Liver (tissue), 9 donors: ENCODE results near the gene SEZ6. TPM values are rescaled to one million over a fixed set of nuclear protein-coding genes. Genes with fewer than 3 reads are reported as not detected.

Experiments
- DNase-seq: peaks from one replicate; pipeline ENCODE4 v3.0.0-alpha.2; 2017; ENCODE audit warnings: low spot score
- H3K27ac ChIP-seq, 2 donors: one replicate each; pipeline ENCODE4 v1.7.0; 2013; ENCODE audit warnings: inconsistent platforms in 2 of 2, low read length in 2 of 2, control low read depth in 1 of 2, low read depth in 1 of 2, mild to moderate bottlenecking in 1 of 2
- H3K27me3 ChIP-seq, 4 donors: one replicate each; pipeline versions ENCODE4 v1.6.1 to v1.7.0; 2013; ENCODE audit warnings: low read length in 3 of 4, inconsistent platforms in 1 of 4, mild to moderate bottlenecking in 1 of 4, moderate library complexity in 1 of 4; ENCODE audit not compliant: control insufficient read depth in 4 of 4, insufficient read depth in 4 of 4
- H3K36me3 ChIP-seq, 4 donors: one replicate each; pipeline versions ENCODE4 v1.6.1 to v1.7.0; 2013; ENCODE audit warnings: low read length in 3 of 4, mild to moderate bottlenecking in 3 of 4, low read depth in 1 of 4, moderate library complexity in 1 of 4; ENCODE audit not compliant: control insufficient read depth in 4 of 4, insufficient read depth in 3 of 4
- H3K4me1 ChIP-seq, 4 donors: one replicate each; pipeline versions ENCODE4 v1.6.1 to v1.7.0; 2013; ENCODE audit warnings: low read length in 3 of 4, mild to moderate bottlenecking in 3 of 4, moderate library complexity in 1 of 4; ENCODE audit not compliant: control insufficient read depth in 4 of 4, insufficient read depth in 4 of 4
- H3K4me3 ChIP-seq, 3 donors: one replicate each; pipeline versions ENCODE4 v1.6.1 to v1.7.0; 2013; ENCODE audit warnings: low read length in 3 of 3, control low read depth in 1 of 3, low read depth in 1 of 3, mild to moderate bottlenecking in 1 of 3
- H3K9ac ChIP-seq, 2 donors: one replicate each; pipeline ENCODE4 v1.7.0; 2013; ENCODE audit warnings: low read length in 2 of 2, mild to moderate bottlenecking in 2 of 2, moderate library complexity in 2 of 2, control low read depth in 1 of 2, low read depth in 1 of 2
- H3K9me3 ChIP-seq, 4 donors: one replicate each; pipeline versions ENCODE4 v1.6.1 to v1.7.0; 2013; ENCODE audit warnings: low read length in 3 of 4; ENCODE audit not compliant: control insufficient read depth in 4 of 4
- EGR1 ChIP-seq, 2 donors: IDR thresholded peaks; 2 replicates each; pipeline ENCODE4 v1.6.1; 2016 to 2018; ENCODE audit warnings: antibody characterized with exemption in 2 of 2, low read depth in 2 of 2
- FOXA1 ChIP-seq: IDR thresholded peaks from 2 replicates; pipeline ENCODE4 v1.6.1; 2016; ENCODE audit warnings: antibody characterized with exemption
- FOXA2 ChIP-seq: IDR thresholded peaks from 2 replicates; pipeline ENCODE4 v1.6.1; 2016; ENCODE audit warnings: antibody characterized with exemption
- GABPA ChIP-seq, 2 donors: IDR thresholded peaks in 1 of 2; conservative IDR thresholded peaks in 1 of 2; 2 replicates each; pipeline ENCODE4 v1.6.1; 2016; ENCODE audit warnings: antibody characterized with exemption in 2 of 2, mild to moderate bottlenecking in 1 of 2, moderate library complexity in 1 of 2
- HNF4A ChIP-seq, 2 donors: conservative IDR thresholded peaks; 2 replicates each; pipeline ENCODE4 v1.6.1; 2016; ENCODE audit warnings: antibody characterized with exemption in 2 of 2, mild to moderate bottlenecking in 2 of 2
- HNF4G ChIP-seq: IDR thresholded peaks from 2 replicates; pipeline ENCODE4 v1.6.1; 2016; ENCODE audit warnings: antibody characterized with exemption
- JUND ChIP-seq, 2 donors: IDR thresholded peaks; 2 replicates each; pipeline ENCODE4 v1.6.1; 2016; ENCODE audit warnings: antibody characterized with exemption in 2 of 2
- NR2F2 ChIP-seq: IDR thresholded peaks from 2 replicates; pipeline ENCODE4 v1.6.1; 2016; ENCODE audit warnings: antibody characterized with exemption
- RAD21 ChIP-seq, 2 donors: IDR thresholded peaks; 2 replicates each; pipeline ENCODE4 v1.6.1; 2016; ENCODE audit warnings: antibody characterized with exemption in 2 of 2, mild to moderate bottlenecking in 2 of 2
- RXRA ChIP-seq, 2 donors: IDR thresholded peaks; 2 replicates each; pipeline ENCODE4 v1.6.1; 2017 to 2018; ENCODE audit warnings: antibody characterized with exemption in 2 of 2, mild to moderate bottlenecking in 1 of 2
- SP1 ChIP-seq: IDR thresholded peaks from 2 replicates; pipeline ENCODE4 v1.6.1; 2018; ENCODE audit warnings: antibody characterized with exemption, mild to moderate bottlenecking
- TAF1 ChIP-seq: conservative IDR thresholded peaks from 2 replicates; pipeline ENCODE4 v1.6.1; 2016; ENCODE audit warnings: antibody characterized with exemption, mild to moderate bottlenecking
- YY1 ChIP-seq: IDR thresholded peaks from 2 replicates; pipeline ENCODE4 v1.6.1; 2016; ENCODE audit warnings: antibody characterized with exemption, mild to moderate bottlenecking
- WGBS: extraction: QIAGEN DNeasy Blood & Tissue Kit; methylation state at CpG from one replicate; pipeline ENCODE4 v1.1.7; 2013; 5-methylcytosine and 5-hydroxymethylcytosine counted together
- polyA plus RNA-seq, 2 donors: library from polyadenylated mRNA; stranded (reverse) in 1 of 2; unstranded in 1 of 2; fragments of 200-250 nt in 1 of 2; fragments of >200 nt in 1 of 2; fragmentation: Nextera tagmentation in 1 of 2; extraction: Ambion mirVana in 1 of 2; gene quantifications; one replicate each; pipeline versions ENCODE4 v1.2.1 to v1.2.3, GENCODE V29; 2013 to 2015
- total RNA-seq, 2 donors: library from RNA; depleted of rRNA; stranded (reverse); fragments of >200 nt; gene quantifications; one replicate each; pipeline ENCODE4 v1.2.3, GENCODE V29; 2014
- TF ChIP-seq, protein P1 (sequence below): IDR thresholded peaks from 2 replicates; pipeline ENCODE4 v1.6.1; 2016; ENCODE audit warnings: antibody characterized with exemption
- TF ChIP-seq, protein P2 (sequence below): IDR thresholded peaks from 2 replicates; pipeline ENCODE4 v1.6.1; 2016; ENCODE audit warnings: antibody characterized with exemption
- TF ChIP-seq, protein P3 (sequence below): IDR thresholded peaks from 2 replicates; pipeline ENCODE4 v1.6.1; 2016; ENCODE audit warnings: antibody characterized with exemption
- TF ChIP-seq, protein P4 (sequence below): fragments of 150-350 bp; IDR thresholded peaks from 2 replicates; pipeline ENCODE4 v1.5.1; 2017; ENCODE audit warnings: improper control_type of control experiment, low read depth, low read length; ENCODE audit not compliant: missing input control
- TF ChIP-seq, protein P5 (sequence below): IDR thresholded peaks from 2 replicates; pipeline ENCODE4 v1.6.1; 2016; ENCODE audit warnings: antibody characterized with exemption, mild to moderate bottlenecking
- donor health status: healthy.
- donor health status: healthy.
- donor health status: healthy.
- donor health status: healthy.
- donor health status: healthy.

Gene SEZ6
- total and polyA plus RNA-seq, 4 donors, result 0.39 TPM; not detected in 3

DNA sequence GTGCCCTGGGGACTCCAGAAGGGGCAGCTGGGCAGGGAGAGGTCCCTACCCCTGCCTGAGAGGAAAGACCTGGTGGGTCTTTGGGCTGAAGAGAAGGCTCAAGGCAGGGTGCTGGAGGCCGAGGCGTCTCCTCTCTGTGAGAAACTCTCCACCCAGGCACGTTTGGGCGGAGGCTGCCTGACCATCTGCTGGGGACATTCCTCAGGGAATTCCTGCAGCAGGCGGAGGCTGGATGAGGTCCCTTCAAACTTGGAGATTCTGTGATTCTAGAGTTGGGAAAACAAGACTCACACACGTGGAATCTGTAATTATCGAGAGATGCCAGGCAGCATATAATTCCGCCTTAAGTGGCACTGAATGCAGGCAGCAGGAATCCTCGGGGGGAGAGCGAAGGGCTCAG lies 33.4 kb downstream of the SEZ6 start:
- no peak for DNase-seq
- Histone ChIP-seq H3K9ac (no peak overlapping the region), H3K9me3 (no peaks in the 10 kb centered on the region), H3K27ac (no peak overlapping the region), H3K4me1 (peaks cover 4 to 38% (median 27%) of the 10 kb centered on the region in 4 donors), H3K27me3 (no peaks in the 10 kb centered on the region), H3K4me3 (no peak overlapping the region), H3K36me3 (no peaks in the 10 kb centered on the region)
- 93% methylated on average over 10 of the region's 10 CpGs for WGBS
- no peak for TF ChIP-seq RXRA (IDR thresholded peaks at IDR 0.05)
- TF ChIP-seq FOXA2, result no peak
- no peak for TF ChIP-seq YY1
- no peak for TF ChIP-seq EGR1 (IDR thresholded peaks at IDR 0.05; ENCODE audit: low read depth in 2 of 2)
- TF ChIP-seq, protein P1, sequence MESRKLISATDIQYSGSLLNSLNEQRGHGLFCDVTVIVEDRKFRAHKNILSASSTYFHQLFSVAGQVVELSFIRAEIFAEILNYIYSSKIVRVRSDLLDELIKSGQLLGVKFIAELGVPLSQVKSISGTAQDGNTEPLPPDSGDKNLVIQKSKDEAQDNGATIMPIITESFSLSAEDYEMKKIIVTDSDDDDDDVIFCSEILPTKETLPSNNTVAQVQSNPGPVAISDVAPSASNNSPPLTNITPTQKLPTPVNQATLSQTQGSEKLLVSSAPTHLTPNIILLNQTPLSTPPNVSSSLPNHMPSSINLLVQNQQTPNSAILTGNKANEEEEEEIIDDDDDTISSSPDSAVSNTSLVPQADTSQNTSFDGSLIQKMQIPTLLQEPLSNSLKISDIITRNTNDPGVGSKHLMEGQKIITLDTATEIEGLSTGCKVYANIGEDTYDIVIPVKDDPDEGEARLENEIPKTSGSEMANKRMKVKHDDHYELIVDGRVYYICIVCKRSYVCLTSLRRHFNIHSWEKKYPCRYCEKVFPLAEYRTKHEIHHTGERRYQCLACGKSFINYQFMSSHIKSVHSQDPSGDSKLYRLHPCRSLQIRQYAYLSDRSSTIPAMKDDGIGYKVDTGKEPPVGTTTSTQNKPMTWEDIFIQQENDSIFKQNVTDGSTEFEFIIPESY, result no peak
- TF ChIP-seq FOXA1, result no peak
- TF ChIP-seq RAD21 (IDR thresholded peaks at IDR 0.05), result no peak
- TF ChIP-seq NR2F2, result no peak
- TF ChIP-seq, protein P2, sequence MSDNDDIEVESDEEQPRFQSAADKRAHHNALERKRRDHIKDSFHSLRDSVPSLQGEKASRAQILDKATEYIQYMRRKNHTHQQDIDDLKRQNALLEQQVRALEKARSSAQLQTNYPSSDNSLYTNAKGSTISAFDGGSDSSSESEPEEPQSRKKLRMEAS, result no peak
- TF ChIP-seq SP1, result no peak

DNA sequence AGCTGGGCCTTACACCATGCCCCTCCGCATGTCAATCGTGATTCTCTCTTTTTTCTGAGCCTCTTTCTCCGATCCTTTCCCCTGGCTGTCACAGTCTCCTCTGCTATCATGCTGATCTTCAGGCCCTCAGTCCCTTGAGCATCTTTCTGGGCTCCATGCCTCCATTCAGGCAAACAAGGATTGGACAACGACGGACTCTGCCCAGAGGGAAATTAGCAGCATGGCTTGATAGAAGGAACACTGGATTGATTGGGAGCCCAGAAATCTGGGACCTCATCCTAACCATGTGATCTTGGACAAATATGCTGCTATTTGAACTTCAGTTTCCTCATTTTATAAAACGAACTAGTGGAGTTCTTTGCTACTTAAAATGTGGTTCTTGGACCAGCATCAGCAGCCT lies 35.0 kb downstream of the SEZ6 start:
- TF ChIP-seq YY1 (peak; percentile 89), RXRA (IDR thresholded peaks at IDR 0.05) (peak; percentile 72 to 91), JUND (IDR thresholded peaks at IDR 0.05) (peak in 1 of 2 donors; percentile 83), SP1 (peak; percentile 80), HNF4A (conservative IDR thresholded peaks at IDR 0.05) (peak; percentile 92 to 97), FOXA2 (peak; percentile 58), EGR1 (IDR thresholded peaks at IDR 0.05; ENCODE audit: low read depth in 2 of 2) (no peak), HNF4G (peak; percentile 79), TAF1 (no peak), FOXA1 (peak; percentile 71), GABPA (IDR thresholded peaks at IDR 0.05 in 1 of 2, conservative IDR thresholded peaks at IDR 0.05 in 1 of 2) (no peak), RAD21 (IDR thresholded peaks at IDR 0.05) (peak; percentile 67 to 72), NR2F2 (no peak)
- TF ChIP-seq, protein P2, result peak; percentile 93
- TF ChIP-seq, protein P3, sequence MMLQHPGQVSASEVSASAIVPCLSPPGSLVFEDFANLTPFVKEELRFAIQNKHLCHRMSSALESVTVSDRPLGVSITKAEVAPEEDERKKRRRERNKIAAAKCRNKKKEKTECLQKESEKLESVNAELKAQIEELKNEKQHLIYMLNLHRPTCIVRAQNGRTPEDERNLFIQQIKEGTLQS, result no peak
- TF ChIP-seq, protein P4, sequence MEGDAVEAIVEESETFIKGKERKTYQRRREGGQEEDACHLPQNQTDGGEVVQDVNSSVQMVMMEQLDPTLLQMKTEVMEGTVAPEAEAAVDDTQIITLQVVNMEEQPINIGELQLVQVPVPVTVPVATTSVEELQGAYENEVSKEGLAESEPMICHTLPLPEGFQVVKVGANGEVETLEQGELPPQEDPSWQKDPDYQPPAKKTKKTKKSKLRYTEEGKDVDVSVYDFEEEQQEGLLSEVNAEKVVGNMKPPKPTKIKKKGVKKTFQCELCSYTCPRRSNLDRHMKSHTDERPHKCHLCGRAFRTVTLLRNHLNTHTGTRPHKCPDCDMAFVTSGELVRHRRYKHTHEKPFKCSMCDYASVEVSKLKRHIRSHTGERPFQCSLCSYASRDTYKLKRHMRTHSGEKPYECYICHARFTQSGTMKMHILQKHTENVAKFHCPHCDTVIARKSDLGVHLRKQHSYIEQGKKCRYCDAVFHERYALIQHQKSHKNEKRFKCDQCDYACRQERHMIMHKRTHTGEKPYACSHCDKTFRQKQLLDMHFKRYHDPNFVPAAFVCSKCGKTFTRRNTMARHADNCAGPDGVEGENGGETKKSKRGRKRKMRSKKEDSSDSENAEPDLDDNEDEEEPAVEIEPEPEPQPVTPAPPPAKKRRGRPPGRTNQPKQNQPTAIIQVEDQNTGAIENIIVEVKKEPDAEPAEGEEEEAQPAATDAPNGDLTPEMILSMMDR, result no peak
- TF ChIP-seq, protein P5, sequence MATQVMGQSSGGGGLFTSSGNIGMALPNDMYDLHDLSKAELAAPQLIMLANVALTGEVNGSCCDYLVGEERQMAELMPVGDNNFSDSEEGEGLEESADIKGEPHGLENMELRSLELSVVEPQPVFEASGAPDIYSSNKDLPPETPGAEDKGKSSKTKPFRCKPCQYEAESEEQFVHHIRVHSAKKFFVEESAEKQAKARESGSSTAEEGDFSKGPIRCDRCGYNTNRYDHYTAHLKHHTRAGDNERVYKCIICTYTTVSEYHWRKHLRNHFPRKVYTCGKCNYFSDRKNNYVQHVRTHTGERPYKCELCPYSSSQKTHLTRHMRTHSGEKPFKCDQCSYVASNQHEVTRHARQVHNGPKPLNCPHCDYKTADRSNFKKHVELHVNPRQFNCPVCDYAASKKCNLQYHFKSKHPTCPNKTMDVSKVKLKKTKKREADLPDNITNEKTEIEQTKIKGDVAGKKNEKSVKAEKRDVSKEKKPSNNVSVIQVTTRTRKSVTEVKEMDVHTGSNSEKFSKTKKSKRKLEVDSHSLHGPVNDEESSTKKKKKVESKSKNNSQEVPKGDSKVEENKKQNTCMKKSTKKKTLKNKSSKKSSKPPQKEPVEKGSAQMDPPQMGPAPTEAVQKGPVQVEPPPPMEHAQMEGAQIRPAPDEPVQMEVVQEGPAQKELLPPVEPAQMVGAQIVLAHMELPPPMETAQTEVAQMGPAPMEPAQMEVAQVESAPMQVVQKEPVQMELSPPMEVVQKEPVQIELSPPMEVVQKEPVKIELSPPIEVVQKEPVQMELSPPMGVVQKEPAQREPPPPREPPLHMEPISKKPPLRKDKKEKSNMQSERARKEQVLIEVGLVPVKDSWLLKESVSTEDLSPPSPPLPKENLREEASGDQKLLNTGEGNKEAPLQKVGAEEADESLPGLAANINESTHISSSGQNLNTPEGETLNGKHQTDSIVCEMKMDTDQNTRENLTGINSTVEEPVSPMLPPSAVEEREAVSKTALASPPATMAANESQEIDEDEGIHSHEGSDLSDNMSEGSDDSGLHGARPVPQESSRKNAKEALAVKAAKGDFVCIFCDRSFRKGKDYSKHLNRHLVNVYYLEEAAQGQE, result peak; percentile 93
- TF ChIP-seq, protein P1, result no peak
- Histone ChIP-seq H3K36me3 (no peaks in the 10 kb centered on the region), H3K27me3 (no peaks in the 10 kb centered on the region), H3K9ac (no peak overlapping the region), H3K4me1 (peaks cover 4 to 38% (median 27%) of the 10 kb centered on the region in 4 donors), H3K27ac (no peak overlapping the region), H3K9me3 (no peaks in the 10 kb centered on the region), H3K4me3 (no peak overlapping the region)
- WGBS, result 33% methylated on average over 6 of the region's 6 CpGs
- DNase-seq, result no peak
